Dedifferentiated amniotic fluid mesenchymal stem cell (primary cell): ENCODE measurements around the gene CCDC39.

Source experiments
- DNase-seq: peaks from one replicate; pipeline ENCODE4 v3.0.0-alpha.2; 2016; ENCODE audit errors: extremely low spot score

CCDC39 gene

DNA sequence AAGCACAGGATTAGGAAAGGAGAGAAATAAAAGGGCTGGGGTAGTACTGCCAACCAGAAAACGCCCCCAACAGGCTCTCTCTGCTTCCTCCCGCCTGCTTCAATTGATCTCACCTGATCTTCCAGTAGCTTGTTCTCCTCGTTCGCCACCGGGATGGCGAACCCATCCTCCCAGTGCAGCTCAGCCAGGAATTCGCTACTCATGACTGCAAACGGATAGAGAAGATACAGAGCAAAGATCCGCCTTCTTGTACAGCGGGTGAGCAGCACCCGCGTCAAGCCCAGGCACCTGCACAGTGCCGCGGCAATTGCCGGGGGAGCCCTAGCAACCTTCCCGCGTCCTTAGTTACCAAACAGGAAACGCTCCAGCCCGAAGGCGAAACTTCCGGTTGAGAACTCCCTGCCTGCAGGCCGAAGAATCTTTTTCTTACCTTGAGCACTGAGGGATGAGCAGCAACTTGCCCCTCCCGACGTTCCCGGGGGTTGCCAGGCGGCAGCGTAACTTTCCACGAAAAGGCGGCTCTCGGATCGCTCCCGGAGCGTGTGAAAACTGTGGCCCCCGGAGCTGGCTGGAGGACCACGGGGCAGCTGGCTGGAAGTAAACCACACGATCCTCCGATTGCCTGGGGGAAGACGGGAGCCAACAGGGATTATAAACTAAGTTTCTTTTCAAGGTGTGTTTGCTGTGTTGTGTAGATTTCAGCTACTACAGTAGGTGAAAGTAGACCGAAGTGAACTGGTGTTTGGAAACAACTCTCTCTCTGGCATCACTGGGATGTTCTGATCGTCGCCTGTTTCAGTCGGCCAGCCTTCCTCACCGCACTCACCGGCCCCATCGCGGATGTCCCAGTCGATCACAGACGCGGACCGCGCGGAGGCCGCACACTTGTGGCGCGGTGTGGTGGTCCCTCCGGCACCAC, at the start of gene CCDC39:
CCDC39 (minus strand) TSS at position 312 of the 919 bp plus-strand sequence; CDS start at position 203, 109 bp downstream.
- no peak for DNase-seq

DNA sequence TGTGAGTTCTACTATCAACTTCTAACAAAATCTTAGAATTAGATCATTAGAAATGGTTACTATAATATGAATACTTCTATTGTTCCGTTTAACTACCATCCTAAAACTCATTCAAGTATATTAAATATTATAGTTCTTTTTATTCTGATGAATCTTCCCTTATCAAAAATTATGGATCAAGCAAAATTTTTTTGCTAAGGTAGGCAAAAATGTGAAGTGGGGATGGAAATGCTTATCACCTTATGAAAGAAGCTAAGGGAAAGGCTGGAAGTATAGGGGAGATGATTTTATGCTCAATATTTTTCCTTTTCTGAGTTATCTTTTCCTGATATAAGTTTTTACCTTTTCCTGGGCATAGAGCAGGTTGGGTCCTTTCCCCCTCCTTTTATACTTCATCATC, 40.7 kb upstream of the CCDC39 start:
- DNase-seq = no peak

DNA sequence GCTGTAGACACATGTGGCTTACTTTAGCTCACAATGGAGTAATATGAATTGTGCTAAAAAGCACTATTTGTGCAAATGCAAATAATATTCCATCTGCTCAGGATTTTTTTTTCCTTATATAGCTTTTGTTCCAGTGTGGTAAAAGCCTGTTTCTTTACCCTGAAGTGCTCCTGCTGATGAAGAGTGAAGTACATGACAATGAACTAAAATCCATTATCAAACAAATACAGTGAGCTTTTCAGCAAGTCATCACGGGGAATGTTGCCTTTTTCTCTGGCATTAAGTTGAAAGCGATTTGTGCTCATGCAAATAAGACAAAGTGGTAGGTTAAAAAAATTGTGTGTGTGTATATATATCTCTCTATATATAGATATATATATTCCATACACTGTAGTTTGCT, 28.6 kb upstream of the CCDC39 start:
- DNase-seq = no peak

DNA sequence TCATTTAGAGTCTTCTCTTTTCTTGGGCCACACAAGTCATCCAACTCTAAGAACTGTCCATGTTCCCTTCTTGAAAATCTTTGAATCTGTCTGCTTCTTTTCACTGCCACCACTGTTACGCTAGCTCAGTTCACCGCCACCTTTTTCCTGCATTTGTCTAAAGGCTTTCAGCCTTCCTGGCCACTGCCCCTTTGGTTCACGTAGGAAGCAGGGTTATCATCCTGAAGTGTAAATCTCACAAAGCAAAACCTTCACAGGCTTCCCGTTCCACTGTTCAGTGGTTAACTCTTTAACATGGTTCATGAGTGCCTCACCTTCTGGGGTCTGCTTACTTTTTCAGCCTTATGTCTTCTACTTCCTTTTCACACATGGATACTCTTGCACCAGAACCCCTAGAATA, 26.3 kb upstream of the CCDC39 start:
- no peak for DNase-seq

DNA sequence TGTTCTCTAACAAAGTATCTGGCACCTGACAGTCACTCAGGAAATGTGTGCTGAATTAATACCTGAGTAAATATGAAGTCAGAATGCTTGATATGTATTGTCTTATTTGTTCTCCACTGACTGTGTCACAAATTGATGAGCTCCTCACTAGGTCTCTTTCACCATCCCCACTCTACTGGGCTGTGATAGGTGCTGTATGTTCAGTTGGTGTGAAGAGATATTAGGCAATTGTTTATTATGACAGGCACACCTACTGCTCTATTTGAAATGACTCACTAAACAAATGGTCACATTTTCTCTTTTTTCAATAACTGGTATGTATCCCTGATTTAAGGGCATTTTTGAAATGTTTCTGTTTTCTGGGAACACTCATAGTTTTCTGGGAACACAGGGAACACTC, 25.2 kb upstream of the CCDC39 start:
- DNase-seq = no peak

DNA sequence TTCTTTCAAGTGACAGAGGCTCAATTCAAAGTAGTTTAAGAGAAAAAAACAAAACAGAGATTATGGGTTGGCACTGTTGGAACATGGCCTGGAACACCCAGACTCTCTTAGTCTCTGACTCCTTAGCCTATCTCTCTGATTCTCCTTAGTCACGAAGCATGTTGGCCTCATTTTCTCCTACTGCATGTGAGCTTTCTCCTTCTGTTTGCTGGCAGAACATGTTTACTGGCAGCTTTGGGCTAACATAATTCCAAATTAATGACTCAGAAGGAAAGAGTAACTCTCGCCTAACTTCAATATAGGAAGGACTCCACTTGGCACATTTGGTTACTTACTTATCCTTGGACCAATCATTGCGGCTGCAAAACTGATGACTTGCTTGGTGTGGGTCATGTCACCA, 21.7 kb upstream of the CCDC39 start:
- no peak for DNase-seq

DNA sequence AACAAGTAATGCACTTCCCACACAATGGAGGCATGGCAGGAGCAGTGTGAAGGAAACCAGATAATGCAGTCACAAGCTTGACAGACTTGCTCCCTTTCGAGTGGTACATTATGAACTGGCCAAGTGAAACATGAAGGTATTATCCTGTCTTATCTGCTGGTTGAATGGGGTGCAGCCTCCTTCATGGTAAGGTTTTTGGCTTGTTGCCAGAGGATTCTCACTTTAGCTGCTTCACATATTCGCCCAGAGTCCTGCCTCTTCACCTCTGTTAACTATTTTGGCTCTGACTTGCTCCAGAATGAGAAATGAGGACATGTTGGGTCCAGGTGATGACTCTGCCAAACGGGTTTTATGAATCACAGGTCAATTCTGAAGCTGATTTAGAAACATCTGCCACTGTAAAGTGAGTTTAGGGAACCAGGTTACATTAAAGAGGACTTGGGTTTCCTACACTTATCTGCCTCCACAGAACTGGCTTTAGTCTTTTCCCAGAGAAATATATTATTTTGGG, 19.5 kb upstream of the CCDC39 start:
- DNase-seq = no peak

DNA sequence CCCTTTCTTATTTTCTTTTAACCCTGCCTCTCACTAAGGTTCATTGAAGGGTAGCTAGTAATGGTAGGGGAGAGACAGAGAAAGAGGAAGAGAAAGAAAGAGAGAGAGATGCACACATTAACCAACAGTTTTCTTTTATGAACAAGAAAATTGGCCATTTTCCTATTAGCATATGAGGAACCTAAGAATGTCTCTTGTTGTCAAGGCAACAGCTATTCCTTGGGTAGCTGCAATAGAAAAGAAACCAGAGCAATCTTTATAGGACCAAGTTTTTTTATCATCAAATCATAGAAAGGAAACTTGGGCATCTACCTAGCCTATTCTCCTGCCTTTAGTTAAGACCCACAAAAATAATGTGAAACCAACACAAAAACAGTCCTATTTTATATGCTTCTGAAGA, 15.0 kb upstream of the CCDC39 start:
- no peak for DNase-seq

DNA sequence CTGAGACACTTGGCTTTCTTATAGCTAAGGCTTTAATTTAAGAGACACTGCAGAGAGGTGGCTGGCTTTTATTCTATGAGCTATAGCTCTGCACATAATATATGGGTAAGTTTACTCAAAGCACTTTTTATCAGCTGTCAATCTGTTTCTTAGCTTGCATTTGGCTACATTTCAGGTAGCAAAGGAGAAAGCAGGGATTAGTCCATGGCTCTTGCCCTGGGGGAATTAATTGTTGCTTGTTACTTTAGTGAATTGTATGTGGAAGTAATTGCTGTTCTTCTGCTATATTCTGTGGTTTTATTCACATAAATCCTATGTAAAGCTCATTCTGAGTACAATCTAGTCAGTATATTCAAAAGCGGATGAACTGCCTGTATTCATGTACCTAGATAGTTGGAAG, 14.4 kb upstream of the CCDC39 start:
- DNase-seq = no peak

DNA sequence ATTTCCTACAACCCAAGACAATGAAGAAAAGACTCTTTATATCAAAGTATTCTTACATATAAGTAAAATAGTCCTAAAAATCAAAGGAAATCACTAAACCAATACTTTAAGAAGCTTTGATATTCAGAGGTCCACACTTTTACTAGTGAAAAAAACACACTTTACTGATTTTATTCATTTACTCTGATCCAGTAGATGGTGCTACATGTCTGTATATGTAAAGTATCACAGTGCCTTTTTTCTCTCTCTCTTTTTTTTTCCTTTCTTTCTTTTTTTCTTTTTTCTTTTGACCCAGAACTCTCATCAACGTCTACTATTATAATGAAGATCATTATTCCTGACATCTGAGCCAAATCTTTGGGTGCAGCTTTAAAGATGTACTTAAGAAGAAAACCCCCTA, 10.8 kb upstream of the CCDC39 start:
- DNase-seq = peak; percentile 25

DNA sequence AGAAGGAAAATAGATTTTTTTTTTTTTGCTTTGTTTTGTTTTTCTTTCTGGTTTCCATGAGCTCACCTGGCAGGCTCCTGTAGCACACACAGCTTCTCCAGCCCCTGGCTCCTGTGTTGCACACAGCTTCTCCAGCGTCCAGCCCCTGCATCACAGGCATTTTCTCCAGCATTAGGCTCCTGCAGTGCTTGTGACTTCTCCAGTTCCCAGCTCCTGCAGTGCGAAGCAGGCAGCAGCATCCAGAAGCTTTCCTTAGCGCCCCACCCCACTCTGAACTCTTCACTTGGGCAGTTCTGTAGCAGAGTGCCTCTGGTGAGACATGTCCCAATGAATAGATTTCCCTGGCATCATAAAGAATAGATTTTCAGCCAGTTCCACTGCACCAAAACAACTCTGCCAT, 5.5 kb upstream of the CCDC39 start:
- no peak for DNase-seq

DNA sequence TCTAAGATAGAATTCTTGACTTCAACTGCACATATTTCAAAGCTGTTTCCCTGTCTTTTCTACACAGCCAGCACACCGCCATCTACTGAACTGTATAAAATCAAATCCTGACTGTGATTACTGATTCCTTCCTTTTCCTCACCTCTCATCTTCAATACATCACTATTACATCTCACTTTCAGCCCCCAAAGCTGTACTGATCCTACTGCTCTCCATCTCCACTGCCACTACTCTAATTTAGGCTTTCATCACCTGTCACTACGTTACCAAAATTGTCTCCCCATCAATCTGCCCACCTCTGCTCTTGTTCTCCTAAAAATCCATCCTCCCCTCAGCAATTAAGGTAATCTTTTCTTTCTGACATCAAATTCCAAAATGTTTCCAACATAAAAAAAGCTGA, 4.5 kb upstream of the CCDC39 start:
- DNase-seq = no peak

DNA sequence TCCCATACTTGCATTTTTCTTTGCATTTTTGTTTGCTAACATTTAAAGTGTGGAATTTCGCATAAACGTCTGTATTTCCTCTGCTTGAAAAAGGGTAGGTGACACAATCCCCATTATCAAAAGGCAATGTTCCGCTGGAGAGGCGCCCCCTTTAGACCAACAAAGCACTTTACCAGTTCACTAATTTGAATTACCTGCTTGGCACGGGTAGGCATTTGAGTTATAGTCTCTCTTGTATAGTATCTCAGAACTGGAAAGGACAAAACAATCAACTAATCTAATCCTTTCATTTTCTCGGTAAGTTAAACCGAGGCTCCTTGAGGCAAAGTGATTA, 775 bp upstream of the CCDC39 start:
- DNase-seq = no peak

DNA sequence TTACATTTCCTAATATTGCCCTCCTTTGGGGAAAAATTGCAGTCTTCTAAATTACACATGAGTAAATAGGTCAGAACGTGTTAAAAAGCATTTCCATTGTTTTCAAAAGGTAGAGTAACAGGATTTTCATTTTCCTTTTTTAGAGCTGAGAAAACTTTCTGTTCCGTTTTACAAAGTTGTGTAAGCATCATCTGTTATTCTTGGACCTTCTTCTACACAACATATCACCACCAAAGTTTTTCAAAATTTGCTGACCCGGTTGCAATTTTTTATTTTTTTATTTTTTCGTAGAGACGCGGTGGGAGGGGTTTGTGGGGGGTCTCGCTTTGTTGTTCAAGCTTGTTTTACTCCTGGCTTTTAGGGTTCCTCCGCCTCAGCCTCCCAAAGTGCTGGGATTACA, 1.1 kb downstream of the CCDC39 start:
- DNase-seq = no peak

DNA sequence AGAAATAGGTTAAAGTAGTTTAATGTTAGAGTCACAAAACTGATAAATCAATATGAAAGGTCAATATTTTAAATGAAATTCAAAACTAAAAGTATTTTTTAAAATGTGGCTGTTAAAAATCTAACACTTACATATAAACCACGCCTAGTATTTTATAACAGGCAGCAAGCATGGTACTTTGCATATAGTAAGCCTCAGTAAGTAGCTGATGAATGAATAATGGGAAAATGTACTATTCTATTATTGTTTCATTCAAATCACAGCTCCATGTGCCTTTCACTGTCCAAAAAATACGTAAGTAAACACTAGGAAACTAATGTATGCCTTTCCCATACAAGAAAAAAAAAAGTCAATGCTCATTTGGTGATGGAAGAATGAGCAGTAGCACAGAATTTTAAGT, 17.8 kb downstream of the CCDC39 start:
- no peak for DNase-seq

DNA sequence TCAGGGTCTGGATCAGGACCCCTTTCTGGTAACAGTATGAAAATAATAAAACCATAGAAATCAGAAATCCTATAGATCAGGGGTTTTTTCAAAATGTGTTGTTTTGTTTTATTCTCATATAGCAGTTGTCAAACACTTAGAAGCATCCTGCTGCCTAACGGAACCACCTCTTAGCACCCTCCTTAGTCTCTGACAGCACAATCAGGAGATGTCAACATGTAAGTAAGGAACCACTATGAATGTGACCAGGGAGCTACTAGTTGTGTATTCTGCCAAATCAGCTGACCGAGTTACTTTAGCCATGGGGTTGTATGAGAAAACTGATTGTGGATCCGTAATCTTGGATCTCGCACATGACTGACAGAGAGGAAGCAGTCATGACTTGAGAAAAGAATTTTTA, 22.2 kb downstream of the CCDC39 start:
- DNase-seq = no peak

DNA sequence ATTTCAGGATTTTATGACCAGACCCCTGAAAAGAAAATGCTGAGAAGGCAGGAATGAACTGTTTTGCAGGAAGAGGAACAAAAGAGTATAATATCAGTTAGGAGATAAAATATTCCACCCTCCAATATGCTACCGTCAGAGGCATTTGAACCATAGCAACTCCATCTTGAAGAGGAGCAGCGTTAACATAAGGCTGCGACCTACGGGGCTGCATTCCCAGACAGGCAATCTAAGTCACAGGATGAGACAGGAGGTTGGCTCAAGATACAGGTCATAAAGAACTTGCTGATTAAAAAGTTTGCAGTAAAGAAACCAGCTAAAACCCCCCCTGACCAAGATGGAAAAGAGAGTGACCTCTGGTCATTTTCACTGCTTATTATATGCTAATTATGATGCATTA, 22.9 kb downstream of the CCDC39 start:
- DNase-seq = no peak

DNA sequence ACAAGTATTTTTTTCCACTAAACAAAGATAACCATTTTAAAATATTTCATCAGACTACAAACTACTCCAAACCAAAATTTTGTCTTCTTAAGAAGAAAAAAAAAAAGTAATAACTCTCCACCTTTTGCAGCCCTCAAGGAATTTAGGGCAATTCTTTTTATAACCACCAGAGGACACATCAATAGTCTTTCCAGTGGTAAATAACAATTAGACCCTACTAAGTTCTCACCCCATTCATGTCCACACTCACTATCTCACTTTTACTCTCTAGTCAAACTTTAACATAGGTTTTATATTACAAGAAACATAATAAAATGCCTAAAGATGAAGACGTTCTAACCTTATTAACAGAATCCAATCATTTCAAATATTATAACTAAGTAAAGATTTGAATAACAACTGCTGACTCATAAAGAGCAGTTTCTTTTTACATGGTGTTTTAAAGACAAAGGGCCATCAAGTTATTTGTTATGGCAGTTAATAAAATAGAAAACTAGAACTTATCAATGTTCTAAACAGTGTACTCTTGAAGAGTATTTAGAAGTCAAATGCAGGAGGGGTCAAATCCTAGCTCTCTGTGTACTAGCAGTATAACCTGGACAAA, 33.0 kb downstream of the CCDC39 start:
- no peak for DNase-seq

DNA sequence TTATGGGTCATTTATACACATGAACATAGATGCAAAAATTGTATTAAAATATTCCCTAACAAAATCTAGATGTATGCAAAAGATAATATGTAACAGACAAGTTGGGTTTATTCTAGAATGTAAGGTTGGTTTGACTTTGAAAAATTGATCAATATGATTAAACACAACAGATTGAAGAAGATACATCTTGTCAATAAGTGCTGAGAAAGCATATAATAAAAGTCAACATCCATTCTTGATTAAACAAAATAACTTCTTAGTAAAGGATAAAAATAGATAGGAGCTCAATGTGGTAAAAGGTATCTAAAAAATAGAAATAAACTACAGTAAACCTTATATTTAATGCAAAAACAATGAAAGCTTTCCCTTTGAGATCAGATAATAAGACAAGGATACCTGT, 38.3 kb downstream of the CCDC39 start:
- no peak for DNase-seq

DNA sequence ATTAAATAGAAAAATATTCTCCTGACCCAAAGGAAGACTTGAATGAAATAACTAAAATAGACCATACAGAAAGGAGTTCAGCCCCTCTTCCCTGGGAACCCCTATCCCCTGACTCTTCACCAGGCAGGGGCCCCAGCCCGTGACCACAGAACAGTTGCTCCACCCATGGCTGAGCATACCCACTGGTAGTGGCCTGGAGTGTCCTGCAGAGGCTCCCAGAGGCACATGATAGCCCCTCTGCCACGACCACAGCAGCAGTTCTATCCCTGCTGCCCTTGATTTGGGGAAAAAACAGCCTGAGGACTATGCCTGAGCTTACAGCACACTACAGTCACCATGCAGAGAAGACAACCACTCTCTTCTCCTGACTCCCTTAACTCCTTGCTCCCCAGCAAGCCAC, 45.6 kb downstream of the CCDC39 start:
- no peak for DNase-seq

DNA sequence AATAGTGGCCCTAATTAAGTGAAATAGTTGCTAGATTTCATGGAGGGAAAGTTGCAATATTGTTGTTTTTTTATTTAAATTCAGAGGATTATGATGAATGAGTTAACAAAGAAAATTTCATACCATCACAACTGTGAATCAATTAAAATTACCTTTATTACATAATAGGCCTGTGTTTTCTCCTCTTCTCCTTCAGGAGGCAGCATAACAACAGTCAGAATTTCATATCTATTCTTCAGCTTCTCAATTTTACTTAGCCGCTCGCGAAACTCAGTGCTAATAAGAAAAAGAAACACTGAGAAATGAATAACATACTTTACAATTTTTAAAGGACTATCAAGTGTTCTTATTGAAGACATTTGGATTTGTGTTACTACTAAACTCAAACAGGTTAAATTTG, 48.0 kb downstream of the CCDC39 start:
- DNase-seq = no peak

DNA sequence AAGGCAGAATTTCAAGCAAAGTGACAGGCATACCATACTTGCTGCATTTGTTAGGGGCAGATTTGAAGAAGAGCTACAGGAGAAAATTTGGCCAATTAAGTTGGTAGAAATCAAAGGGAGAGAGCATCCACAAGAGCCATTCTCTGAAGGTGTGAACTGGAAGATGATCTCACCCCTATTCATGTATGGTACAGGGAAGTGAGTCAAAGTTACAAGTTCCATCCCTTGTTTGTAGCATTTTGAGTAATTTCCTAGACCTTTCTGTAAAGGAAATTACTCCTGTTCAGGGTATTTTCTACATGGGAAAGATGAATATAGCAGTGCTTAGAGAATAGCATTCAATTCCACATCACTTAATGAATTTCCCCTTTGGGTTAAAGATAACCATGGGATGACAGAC, 48.9 kb downstream of the CCDC39 start:
- DNase-seq = no peak

DNA sequence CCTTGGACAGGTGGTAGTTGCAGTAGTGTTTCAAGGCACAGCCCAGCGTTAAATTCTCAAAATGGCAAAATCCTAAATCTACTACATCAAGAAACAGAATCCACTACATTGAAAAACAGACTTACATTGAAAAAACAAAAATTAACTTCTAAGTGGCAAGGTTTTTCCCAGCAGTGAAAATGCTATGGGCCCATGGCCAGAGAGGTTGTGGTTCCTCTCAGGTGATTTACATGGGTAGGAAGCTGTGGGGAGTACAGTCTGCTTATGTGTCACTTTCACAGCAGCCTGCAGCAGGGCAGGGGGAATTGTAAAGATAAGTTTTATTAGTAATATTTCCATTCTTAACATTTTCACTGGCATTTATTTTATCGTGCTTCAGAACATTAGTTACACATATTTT, 52.4 kb downstream of the CCDC39 start:
- no peak for DNase-seq
